ENCODE data around the gene NRG4.
"Not testable (repeated sequence)": the region's sequence is repeated elsewhere in the genome, so short reads cannot be mapped to it uniquely, and the experiment has no call there.

The NRG4 gene

DNA sequence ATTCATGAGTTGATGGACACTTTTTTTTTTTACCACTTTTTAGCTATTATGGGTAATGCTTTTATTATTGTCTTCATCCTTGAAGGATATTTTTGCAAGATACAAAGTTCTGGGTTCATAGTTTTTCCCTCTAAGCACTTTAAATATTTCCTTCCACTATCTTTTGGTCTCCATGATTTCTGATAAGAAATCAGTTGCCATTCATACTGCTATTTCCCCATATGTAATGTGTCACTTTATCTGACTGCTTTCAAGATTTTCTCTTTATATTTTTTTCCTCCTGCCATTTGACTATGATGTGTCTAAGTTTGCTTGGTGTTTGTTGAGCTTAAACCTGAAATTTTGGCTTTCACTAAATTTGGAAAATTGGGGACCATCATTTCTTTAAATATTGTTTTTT, 19.3 kb downstream of the NRG4 start:
- DNase-seq = no peak

DNA sequence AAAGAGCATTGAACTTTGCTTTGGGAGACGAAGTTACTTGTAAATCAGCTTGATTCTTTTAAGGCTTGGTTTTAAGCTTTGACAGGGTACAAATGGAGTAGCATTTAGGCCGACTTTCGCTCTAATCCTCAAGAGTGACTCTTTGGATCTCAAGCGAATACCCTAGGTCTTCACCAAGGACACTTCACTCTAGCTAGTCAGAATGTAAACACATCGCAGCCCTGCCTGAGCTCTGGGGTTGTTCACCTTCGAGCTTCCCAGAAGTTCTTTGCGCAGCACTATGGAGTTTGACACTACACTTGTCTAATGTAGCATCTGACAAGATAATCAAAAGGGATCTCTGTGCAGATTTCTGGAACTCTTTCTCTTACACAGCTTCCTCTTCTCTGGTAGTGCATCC, 22.3 kb downstream of the NRG4 start:
- DNase-seq = no peak

DNA sequence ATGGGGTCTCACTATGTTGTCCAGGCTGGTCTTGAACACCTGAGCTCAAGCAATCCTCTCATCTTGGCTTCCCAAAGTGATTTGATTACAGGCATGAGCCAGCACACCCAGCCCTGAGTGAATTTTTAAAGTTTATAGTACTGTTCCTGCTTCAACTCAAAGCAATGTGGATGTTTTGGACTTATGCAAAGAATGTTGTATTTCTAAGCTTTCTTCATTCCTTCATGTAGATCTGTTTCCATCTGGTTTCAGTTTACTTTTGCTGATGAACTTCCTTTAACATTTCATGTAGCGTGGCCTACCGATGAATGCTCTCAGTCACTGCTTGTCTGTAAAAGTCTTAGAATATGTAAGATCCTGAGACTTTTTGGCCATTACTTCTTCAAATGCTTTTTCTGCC, 23.2 kb downstream of the NRG4 start:
- DNase-seq = no peak

DNA sequence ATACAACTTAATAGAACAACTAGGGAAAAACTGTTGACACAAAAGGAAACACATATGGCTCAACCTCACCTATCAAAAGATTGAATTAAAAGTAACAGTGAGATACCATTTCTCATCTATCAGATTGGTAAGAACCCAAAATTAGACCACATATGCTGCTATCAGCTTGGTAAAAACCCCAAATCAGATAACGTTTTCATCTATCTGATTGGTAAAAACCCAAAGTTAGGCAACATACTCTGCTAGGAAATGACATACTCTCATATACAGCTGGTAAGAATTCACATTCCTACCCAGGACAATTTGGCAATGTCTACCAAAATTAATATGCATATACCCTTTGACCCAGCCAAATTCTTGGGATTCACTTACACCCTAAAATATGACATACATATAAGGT, 26.3 kb downstream of the NRG4 start:
- DNase-seq = no peak

DNA sequence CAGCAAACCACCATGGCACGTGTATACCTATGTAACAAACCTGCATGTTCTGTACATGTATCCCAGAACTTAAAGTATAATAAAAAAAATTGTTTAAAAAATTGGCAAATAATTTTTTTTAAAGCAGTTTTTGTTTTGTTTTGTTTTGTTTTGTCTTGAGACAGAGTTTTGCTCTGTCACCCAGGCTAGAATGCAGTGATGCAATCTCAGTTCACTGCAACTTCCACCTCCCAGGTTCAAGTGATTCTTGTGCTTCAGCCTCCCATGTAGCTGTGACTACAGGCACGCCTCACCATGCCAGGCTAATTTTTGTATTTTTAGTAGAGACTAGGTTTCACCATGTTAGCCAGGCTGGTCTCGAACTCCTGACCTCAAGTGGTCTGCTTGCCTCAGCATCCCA, 27.5 kb downstream of the NRG4 start:
- not testable (repeated sequence) for DNase-seq

DNA sequence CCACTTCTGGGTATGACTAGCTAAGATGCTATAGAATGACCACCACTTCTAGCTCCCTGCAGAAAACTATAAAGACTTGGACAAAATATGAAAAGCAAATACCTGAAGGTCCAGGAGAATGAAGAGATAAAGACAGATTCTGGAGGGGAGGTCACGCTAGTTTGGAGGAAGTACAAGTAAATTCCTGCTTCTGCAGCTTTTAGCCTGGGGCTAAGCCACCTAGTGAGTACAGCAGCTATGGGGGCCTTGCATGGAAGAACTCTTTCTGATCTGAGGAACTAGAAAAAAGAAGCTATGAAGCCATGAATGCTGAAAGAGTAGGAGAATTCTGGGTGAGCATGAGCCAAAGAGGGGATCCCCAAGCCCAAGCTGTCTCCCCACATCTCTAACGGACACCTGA, 29.8 kb downstream of the NRG4 start:
- DNase-seq = no peak

DNA sequence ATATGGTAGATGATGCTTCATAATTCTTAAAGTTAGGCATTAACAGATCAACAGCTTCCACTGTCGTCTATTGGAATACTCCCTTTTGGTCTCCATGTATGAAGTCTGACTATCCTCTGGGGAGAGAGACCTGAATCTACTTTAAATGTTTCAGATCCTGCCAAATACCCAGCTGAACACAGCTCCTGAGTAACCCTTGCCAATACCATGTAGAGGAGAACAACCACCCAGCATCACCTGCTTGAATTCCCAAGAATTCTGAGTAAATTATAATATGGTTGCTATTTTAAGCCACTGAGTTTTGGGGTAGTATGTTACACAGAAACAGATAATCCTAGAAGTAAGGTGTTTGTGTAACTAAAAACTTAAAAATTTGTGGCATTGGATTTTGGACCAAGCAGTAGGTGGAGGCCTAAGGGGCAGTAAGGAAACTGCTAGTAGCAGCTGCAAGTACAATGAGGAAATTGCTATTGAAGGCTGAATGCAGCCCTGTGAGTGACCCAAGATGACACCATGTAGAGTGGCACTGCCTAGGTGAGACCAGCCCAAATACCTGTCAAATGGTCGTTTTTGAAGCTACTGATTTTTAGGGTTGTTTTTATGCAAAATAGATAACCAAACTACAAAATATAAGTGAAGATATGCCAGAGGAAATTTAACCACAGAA, 30.9 kb downstream of the NRG4 start:
- no peak for DNase-seq

DNA sequence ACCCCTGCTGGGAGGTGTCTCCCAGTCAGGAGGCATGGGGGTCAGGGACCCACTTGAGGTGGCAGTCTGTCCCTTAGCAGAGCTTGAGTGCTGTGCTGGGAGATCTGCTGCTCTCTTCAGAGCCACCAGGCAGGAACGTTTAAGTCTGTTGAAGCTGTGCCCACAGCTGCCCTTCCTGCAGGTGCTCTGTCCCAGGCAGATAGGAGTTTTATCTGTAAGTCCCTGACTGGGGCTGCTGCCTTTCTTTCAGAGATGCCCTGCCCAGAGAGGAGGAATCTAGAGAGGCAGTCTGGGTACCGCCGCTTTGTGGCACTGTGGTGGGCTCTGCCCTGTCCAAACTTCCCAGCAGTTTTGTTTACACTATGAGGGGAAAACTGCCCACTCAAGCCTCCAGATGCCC, 35.5 kb downstream of the NRG4 start:
- not testable (repeated sequence) for DNase-seq

DNA sequence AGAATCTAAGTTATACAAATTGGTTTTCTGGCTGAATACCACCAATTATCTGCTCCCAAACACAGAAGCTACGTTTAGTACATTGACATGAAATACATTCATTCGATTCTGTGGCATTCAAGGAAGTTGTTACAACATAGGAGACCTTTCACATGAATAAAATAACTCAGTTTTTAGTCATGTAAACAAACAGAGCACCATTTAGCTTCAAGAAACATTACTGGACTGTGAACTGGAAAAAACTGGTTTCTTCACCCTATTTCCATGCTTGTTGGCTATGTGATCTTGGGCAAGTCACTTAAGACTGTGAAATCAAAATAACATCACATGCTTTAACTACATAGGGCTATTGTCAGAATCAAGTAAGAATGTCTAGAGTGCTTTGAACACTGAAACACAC, 46.2 kb downstream of the NRG4 start:
- no peak for DNase-seq

DNA sequence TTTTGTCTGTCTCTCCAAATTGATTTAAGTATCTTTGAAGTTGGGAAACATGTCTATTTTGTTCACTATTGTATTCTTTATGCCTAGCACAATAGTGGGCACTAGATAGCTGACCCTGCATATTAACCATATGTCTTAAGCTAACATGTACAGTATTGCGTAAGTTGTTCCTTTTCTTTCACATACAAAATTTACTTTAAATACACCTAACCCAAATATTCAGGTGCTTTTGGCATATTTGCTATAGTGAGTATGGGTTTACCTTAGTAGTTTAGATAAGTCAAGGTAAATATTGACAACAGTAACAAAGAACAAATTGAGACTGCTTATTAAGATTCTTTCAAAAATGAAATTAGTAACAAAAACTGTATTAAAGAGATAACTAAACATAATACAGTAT, 50.9 kb downstream of the NRG4 start:
- DNase-seq = no peak

DNA sequence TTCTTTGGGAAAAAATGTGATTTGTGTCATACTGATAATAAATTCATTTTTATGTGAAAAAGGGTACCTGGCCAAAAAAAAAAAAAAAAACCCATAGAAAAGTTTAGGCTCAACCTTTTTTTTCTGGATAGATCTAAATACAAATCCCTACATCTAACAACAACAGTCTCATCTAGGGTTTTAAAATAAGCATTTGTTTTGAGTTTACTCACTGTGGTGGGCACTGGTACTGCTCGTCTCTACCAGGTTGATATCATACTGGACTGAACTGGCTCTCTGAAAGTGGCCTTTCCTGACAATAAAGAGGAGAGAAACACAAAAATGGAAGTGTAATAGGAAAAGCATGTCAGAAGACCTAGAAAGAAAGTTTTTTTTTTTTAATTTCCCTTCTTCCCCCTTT, 56.5 kb downstream of the NRG4 start:
- no peak for DNase-seq

DNA sequence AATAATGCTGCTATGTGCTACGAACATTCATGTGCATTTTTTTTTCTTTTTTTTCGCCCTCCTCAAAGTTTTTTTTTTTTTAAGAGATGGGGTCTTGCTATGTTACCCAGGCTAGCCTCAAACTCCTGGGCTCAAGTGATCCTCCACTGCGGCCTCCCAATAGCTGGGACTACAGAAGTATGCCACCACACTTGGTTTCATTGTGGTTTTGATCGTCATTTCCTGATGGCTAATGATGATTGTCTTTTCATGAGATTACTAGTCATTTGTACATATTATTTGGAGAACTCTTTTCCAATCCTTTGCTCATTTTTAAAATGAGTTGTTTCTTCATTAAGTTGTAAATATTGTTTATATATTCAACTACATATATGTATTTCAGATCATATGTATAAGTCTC, 59.7 kb downstream of the NRG4 start:
- DNase-seq = no peak

DNA sequence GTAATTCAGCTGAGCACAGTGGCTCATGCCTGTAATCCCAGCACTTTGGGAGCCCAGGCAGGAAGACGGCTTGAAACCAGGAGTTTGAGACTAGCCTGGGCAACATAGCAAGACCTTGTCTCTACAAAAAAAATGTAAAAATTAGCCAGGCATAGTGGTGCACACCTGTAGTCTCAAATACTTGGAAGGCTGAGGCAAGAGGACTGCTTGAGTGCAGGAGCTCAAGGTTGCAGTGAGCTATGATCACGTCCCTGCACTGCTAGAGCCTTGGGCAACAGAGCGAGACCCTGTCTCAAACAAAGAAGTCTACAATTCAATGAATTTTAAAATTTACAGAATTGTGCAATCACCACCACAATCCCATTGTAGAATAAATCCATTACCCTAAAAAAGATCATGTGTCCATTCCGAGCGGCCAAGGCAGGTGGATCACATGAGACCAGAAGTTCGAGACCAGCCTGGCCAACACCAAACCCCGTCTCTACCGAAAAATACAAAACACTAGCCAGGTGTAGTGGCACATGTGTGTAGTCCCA, 63.4 kb downstream of the NRG4 start:
- no peak for DNase-seq

DNA sequence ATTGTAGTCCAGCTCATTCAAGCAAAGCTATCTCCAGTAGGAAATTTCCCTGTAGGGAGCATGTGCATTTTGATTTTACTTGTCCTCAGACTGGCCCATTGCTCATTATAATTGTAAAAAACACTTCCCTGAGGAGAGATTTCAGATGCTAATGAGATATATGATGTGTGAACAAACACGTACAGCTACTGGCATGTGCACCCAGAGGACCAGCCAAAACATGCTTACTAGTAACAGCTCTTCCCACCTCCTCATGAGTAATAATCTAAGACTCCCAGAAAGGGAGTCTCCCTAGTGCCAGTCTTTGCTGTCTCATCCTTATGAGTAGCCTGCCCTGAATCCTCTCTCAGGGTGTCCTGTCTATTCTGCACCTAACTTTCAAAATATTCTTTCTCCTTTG, 65.1 kb downstream of the NRG4 start:
- DNase-seq = no peak

DNA sequence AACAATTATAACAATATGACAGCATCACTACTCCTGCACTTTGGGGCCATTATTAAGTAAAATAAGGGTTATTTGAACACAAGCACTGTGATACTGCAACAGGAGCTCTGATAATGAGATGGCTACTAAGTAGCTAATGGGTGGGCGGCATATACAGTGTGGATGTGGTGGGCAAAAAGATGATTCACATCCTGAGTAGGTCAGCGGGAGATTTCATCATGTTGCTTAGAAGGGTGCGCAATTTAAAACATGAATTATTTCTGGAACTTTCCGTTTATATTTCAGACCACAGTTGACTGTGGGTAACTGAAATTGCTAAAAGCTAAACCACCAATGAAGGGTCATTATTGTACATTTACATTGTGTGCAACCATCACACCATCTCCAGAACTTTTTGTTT, 66.3 kb downstream of the NRG4 start:
- DNase-seq = no peak

DNA sequence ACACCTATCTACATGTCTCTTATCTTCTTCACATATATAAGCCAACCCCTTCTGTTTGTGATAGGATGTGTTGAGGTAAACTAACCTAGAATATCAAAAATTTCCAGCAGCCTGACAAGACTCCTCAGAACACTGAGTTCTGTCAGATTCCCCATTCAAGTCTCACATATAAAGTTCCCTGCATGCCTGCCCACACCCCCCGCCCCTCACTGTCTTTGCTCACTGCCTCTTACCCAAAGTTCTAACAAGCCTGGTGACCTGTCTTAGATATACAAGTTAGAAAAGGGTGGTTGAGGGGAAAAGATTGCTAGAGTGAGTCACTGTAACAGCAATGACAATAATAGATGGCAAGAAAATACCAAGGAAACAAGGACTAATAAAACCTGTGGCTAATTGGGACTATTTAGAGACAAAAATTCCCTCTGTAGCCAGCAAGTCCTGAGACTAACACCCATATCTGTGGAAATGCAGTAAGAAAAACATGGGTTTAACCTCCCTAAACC, 68.5 kb downstream of the NRG4 start:
- no peak for DNase-seq

DNA sequence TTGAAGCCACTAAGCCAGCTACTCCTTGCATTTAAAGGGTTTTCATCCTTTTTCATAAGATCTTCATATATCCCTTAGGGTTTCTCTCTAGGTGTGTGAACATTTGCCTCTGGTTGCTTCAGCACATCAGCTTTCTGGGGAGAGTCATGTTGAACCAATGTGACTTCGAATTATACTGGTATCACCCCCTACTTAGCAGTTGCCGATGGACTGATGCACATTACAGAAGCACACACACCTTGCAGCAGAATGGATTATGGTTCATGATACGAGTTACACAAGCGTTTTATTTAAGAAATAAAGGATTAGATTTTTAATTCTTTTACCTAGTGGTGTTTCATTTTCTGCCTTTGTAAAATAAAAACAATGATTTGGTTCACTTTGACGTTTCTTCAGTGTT, 69.0 kb downstream of the NRG4 start:
- DNase-seq = no peak

DNA sequence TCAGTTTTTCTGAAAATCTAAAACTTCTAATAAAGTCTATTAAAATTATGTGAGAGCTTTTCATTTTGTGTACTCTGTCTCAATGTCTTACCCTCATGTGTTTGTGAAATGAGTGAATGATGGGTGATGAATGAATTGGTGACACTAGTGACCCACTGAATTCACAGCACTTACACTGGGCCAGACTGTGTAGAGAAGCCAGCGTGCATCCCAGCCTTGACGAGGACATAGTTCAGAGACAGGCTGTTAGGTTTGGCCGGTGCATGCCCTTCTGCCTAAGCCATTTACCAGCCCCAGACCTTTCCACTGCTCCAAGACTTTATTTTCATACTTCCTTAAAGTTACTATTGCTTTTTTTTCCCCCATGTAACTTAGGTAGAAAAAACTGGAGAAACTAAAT, 69.8 kb downstream of the NRG4 start:
- DNase-seq = no peak

DNA sequence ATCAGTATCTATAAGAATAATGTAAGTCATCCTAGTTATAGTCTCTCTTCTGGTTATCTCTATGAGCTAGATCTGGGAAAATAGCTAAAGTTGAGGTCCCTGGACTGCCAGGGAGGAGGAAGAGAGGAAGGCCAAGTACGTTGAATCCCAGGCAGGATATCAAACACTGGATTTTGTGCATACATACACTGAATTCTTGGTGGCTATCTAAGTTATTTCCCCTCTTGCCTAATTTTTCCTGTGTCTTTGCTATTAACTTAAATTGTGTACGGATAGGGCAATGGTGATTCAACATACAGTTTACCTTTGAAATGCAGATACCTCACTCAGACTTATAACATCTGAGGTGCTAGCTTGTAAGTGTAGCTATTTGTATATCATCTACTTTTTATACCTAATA, 81.4 kb downstream of the NRG4 start:
- no peak for DNase-seq

DNA sequence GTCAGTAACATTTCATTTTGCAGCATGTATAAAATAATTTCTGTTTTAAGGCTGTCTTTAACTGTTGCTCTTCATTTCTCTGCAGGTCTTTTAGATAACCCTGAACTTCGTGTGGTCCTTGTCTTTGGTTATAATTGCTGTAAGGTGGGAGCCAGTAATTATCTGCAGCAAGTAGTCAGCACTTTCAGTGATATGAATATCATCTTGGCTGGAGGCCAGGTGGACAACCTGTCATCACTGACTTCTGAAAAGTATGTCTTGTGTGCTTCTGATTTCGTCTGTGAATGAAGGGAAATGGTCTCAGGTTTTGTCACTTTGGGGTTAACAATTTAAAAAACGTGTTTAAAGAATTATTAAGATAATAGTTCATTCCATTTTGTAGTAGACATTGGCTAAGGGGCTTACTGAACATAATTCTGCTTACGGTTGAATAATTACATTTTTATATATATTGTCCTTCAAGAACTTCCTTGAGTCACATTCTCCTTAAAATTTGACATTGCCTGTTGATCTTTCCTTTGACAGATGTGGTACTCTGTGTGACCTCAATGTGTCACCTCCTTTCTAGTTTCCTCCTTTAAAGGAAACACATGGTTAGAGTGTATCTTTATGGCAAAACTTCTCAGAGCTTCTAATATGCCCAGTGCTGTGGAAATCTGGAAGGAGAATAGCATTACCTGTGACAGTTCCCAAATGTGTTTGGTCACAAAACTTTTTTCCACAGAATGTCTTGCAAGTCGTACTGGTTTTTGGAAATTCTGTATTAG, 82.2 kb downstream of the NRG4 start:
- DNase-seq = no peak

DNA sequence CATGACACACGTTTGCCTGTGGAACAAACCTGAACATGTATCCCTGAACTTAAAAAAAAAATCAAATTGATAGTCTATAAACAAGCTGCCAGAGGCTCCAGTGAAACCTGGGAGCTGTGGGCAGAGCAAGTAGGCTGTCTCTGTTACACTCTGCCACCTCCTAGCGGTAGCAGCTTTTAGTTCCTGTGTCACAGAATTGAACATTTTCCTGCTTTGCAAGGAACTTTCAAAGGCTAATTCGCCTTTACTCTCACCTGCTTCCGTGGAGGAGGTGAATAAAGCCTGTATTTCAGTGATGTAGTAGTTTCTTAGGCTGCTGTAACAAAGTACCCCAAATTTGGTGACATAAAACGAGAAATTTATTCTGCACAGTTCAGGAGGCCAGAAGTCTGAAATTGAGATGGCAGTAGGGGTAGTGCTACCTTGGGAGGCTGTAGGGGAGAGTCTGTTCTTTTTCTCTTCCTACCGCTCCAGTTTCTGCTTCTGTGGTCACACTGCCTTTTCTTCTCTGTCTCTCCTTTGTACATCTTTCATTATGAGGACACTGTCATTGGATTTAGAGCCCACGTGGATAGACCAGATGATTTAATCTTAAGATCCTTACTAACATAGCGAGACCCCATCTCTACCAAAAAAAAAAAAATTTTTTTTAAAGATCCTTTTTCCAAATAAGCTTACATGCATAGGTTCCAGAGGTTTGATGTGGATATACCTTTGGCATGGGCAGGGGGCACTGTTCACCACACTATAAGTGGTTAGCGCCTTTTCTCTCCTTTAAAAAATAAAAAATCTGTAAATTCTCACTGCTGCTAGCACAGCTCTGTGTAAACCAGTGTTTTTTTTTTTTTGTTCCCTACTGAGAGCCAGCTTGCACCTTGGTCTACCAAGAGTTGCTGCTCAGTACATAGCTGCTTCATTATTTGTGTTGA, 83.3 kb downstream of the NRG4 start:
- no peak for DNase-seq

DNA sequence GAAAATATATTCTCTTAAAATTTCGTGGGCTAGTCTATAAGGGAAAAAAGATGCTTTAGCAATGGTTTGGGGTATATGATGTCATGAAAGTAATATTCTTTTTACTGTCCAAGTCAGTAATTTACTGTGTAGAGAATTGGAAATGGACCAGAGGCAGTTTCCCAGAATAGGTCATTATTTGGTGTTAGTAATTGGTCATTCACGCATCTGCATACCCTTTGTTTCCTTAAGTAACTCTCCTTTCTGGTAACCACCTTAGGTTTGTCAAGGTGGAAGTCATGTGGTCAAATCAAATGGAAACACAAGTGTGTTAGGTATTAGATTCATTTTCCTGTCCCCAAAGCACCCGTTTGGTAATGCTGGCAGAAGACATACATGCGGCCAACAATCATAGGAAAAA, 84.6 kb downstream of the NRG4 start:
- DNase-seq = no peak

DNA sequence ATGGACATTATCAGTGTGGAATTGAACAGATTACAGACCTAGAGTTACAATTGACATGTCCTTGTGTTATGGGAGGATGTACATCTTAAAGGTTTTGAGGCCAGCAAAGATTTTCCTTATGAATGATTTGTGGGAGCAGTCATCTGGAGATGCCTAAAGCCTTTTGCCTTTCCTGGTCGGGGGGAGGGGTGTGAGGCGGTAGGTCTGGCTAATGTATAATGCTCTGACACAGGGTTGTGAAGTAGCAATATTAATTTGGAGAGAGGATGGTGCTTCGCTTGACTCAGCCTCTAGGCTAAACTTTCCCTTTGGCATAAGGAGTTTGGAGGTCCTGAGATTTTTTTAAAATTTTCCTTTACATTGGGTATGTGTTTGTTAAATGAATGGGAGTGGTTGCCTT, 85.3 kb downstream of the NRG4 start:
- DNase-seq = no peak
